HEK293 (cell line): Measurements from ENCODE around the gene KATNB1.

Experiments used
- BCL11B ChIP-seq: fragments of 450-650 bp; formaldehyde crosslinking; IDR thresholded peaks from 2 replicates; pipeline ENCODE4 v1.5.1; 2016; ENCODE audit warnings: low read depth, missing biosample characterization, missing genetic modification characterization
- GLIS2 ChIP-seq: fragments of 450-650 bp; formaldehyde crosslinking; IDR thresholded peaks from 2 replicates; pipeline ENCODE4 v1.5.1; 2016; ENCODE audit warnings: missing biosample characterization, missing genetic modification characterization
- HOXD13 ChIP-seq: sonication (generic); formaldehyde crosslinking; IDR thresholded peaks from 2 replicates; pipeline ENCODE4 v1.8.0; 2022; ENCODE audit warnings: missing genetic modification reagents, borderline replicate concordance
- IKZF3 ChIP-seq: fragments of 450-650 bp; IDR thresholded peaks from 2 replicates; pipeline ENCODE4 v1.5.0; 2018; ENCODE audit warnings: missing biosample characterization, mild to moderate bottlenecking, missing genetic modification characterization, moderate library complexity
- MEIS1 ChIP-seq: sonication (generic); formaldehyde crosslinking; IDR thresholded peaks from 2 replicates; pipeline ENCODE4 v1.8.1; 2022; ENCODE audit warnings: missing genetic modification reagents, mild to moderate bottlenecking, borderline replicate concordance
- ZFHX2 ChIP-seq: fragments of 450-650 bp; formaldehyde crosslinking; conservative IDR thresholded peaks from 2 replicates; pipeline ENCODE4 v1.5.1; 2016; ENCODE audit warnings: missing biosample characterization, missing genetic modification characterization
- ZNF366 ChIP-seq: fragments of 450-650 bp; formaldehyde crosslinking; conservative IDR thresholded peaks from 2 replicates; pipeline ENCODE4 v1.5.1; 2016; ENCODE audit warnings: missing biosample characterization, missing genetic modification characterization
- ZNF404 ChIP-seq: fragments of 450-650 bp; formaldehyde crosslinking; IDR thresholded peaks from 2 replicates; pipeline ENCODE4 v1.5.1; 2017; ENCODE audit warnings: missing biosample characterization, missing genetic modification characterization
- ZNF501 ChIP-seq: fragments of 450-650 bp; formaldehyde crosslinking; IDR thresholded peaks from 2 replicates; pipeline ENCODE4 v1.5.1; 2016; ENCODE audit warnings: missing biosample characterization, missing genetic modification characterization
- ZNF701 ChIP-seq: fragments of 450-650 bp; formaldehyde crosslinking; IDR thresholded peaks from 2 replicates; pipeline ENCODE4 v1.5.1; 2016; ENCODE audit warnings: missing biosample characterization, missing genetic modification characterization
- ZNF792 ChIP-seq: fragments of 450-650 bp; formaldehyde crosslinking; IDR thresholded peaks from 2 replicates; pipeline ENCODE4 v1.5.1; 2016; ENCODE audit warnings: missing biosample characterization, missing genetic modification characterization
- TF ChIP-seq, protein P1 (sequence below): fragments of 450-650 bp; formaldehyde crosslinking; IDR thresholded peaks from 2 replicates; pipeline ENCODE4 v1.5.1; 2016; ENCODE audit warnings: missing biosample characterization, missing genetic modification characterization

GRCh38 chr16:57750796-57751538 is 15.4 kb downstream of the KATNB1 start:
- TF ChIP-seq HOXD13 (CRISPR knock-in tag): no peak
- TF ChIP-seq, protein P1, sequence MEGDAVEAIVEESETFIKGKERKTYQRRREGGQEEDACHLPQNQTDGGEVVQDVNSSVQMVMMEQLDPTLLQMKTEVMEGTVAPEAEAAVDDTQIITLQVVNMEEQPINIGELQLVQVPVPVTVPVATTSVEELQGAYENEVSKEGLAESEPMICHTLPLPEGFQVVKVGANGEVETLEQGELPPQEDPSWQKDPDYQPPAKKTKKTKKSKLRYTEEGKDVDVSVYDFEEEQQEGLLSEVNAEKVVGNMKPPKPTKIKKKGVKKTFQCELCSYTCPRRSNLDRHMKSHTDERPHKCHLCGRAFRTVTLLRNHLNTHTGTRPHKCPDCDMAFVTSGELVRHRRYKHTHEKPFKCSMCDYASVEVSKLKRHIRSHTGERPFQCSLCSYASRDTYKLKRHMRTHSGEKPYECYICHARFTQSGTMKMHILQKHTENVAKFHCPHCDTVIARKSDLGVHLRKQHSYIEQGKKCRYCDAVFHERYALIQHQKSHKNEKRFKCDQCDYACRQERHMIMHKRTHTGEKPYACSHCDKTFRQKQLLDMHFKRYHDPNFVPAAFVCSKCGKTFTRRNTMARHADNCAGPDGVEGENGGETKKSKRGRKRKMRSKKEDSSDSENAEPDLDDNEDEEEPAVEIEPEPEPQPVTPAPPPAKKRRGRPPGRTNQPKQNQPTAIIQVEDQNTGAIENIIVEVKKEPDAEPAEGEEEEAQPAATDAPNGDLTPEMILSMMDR (tag by site-specific recombination): no peak
- no peak for TF ChIP-seq GLIS2 (tag by site-specific recombination)
- TF ChIP-seq BCL11B: no peak
- TF ChIP-seq ZNF701 (tag by site-specific recombination): no peak
- TF ChIP-seq ZNF792 (tag by site-specific recombination): no peak
- no peak for TF ChIP-seq IKZF3
- TF ChIP-seq ZFHX2: no peak
- no peak for TF ChIP-seq ZNF501
- TF ChIP-seq ZNF404: no peak
- no peak for TF ChIP-seq ZNF366
- no peak for TF ChIP-seq MEIS1 (CRISPR knock-in tag)
